WI38 (cell line): ENCODE measurements around the gene ECHDC3.
"Not testable (repeated sequence)": the region's sequence is repeated elsewhere in the genome, so short reads cannot be mapped to it uniquely, and the experiment has no call there.

Experiments
- H3K4me3 ChIP-seq: 2 replicates; pipeline ENCODE4 v1.5.1; 2011; ENCODE audit warnings: low read depth, mild to moderate bottlenecking, control low read depth, low read length
- TF ChIP-seq, protein P1 (sequence below): IDR thresholded peaks from 2 replicates; pipeline ENCODE4 v1.5.1; 2012; ENCODE audit warnings: low read depth, mild to moderate bottlenecking, control low read depth, low read length

ECHDC3 gene

DNA sequence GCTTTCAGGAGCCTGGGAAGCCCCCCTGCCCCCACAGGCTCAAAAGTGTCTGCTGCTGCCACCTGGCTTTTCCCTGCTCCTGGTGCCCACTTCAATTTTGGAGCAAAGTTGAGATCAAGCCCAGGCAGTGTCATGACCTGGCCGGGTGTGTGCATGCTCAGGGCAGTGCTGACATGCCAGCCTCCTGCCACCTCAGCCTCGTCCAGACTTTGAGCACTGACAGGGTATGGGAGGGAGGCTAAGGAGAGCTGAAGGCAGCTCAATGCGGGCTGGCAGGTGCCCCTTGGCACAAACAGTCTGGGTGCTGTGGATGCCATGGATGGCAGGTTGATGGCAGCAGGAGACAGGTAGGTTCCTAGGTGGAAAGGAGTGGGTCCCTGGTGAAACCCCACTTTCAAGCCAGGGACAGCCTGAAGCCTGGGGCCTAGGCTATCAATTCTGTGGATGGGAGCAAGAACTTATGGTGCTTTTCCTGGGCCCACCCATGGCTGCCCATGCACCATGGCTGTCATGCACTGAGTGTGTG lies 12.3 kb upstream of the ECHDC3 start:
- no peak overlapping the region for H3K4me3 ChIP-seq
- TF ChIP-seq, protein P1, sequence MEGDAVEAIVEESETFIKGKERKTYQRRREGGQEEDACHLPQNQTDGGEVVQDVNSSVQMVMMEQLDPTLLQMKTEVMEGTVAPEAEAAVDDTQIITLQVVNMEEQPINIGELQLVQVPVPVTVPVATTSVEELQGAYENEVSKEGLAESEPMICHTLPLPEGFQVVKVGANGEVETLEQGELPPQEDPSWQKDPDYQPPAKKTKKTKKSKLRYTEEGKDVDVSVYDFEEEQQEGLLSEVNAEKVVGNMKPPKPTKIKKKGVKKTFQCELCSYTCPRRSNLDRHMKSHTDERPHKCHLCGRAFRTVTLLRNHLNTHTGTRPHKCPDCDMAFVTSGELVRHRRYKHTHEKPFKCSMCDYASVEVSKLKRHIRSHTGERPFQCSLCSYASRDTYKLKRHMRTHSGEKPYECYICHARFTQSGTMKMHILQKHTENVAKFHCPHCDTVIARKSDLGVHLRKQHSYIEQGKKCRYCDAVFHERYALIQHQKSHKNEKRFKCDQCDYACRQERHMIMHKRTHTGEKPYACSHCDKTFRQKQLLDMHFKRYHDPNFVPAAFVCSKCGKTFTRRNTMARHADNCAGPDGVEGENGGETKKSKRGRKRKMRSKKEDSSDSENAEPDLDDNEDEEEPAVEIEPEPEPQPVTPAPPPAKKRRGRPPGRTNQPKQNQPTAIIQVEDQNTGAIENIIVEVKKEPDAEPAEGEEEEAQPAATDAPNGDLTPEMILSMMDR = no peak

DNA sequence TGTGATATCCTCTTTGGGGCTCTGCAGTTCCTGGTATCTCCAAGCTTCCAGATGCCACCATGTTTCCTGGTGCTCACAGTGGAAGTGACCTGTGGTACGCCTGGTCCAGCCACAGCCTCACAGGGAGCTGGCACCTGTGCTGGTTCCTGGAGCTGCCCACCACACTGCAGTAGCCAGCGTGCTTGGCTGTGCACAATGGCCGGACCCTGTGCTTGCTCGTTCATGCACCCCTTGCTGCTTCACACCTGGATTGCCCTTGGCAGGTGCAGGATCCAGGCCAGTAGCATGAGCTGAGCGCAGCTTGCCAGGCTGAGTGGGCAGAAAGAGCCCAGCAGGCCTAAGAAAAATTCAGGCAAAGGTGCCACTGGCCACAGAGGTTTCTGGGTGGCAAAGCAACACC lies 11.4 kb upstream of the ECHDC3 start:
- H3K4me3 ChIP-seq = no peak overlapping the region
- TF ChIP-seq, protein P1 = no peak

DNA sequence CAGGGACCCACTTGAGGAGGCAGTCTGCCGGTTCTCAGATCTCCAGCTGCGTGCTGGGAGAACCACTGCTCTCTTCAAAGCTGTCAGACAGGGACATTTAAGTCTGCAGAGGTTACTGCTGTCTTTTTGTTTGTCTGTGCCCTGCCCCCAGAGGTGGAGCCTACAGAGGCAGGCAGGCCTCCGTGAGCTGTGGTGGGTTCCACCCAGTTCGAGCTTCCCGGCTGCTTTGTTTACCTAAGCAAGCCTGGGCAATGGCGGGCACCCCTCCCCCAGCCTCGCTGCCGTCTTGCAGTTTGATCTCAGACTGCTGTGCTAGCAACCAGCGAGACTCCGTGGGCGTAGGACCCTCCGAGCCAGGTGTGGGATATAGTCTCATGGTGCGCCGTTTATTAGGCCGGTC lies 5.4 kb upstream of the ECHDC3 start:
- not testable (repeated sequence) for H3K4me3 ChIP-seq

GRCh38 chr10:11737258-11738032 lies 4.7 kb upstream of the ECHDC3 start:
- not testable (repeated sequence) for H3K4me3 ChIP-seq

DNA sequence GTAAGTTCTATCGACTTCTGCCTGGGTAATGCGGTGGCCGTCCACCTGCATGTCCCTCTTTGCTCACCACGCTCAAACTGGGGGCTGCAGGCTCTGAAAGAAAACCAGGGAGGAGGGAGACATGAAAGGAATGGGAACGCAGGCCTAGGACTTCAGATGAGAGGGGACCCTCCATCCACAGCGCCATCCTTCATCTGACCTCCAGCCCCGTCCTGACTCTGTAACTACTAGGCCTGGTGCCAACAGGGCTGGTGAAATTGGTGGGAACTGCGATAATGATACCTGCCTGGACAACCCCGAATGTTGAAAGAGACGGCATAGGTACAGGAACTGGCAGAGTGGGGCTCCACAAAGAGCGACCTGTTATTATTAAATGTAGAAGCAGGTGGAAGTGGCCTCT lies 1.3 kb upstream of the ECHDC3 start:
- H3K4me3 ChIP-seq = no peak overlapping the region
- TF ChIP-seq, protein P1 = no peak

DNA sequence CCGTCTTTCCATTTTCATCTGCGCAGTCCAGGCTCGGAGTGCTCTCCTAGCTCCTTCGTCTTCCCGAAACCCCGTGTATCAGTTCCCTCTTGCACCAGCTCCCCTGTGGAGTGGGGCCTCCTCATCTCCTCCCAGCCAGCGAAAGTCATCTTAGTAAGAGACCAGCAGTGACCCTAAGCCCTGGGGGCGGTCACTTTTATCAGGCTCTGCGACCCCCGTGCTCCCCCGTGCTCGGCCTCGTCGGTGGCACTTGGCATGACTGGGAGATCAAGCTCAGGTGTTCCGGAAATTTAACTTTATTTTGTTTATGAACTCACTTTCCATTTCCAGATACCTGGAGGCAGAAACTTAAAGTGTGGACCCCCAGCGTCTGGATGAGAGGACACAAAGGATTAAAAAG lies 574 bp upstream of the ECHDC3 start:
- peak overlapping the region; percentile 56 for H3K4me3 ChIP-seq
- TF ChIP-seq, protein P1 = no peak

GRCh38 chr10:11742779-11743298 lies 657 bp downstream of the ECHDC3 start:
- TF ChIP-seq, protein P1 = no peak
- H3K4me3 ChIP-seq = peak overlapping the region; percentile 60

GRCh38 chr10:11743461-11744338 lies 1.5 kb downstream of the ECHDC3 start:
- no peak overlapping the region for H3K4me3 ChIP-seq
- TF ChIP-seq, protein P1 = no peak
